Naive B cell (primary cell): ENCODE data around the gene VPS16. TPM values are rescaled to one million over a fixed set of nuclear protein-coding genes. Genes with fewer than 3 reads are reported as not detected.

Experiments used
- ATAC-seq, 2 donors: fragments of 150-1000 bp; cut with Tn5 transposase; 2 replicates each; pipeline ENCODE4 v1.10.0; 2021; ENCODE audit warnings: low read depth in 2 of 2, mild to moderate bottlenecking in 2 of 2, moderate library complexity in 2 of 2
- DNase-seq: peaks from one replicate; pipeline ENCODE4 v3.0.0; 2022
- H3K27ac Mint-ChIP-seq, 6 donors: one replicate each; pipeline ENCODE4 v1.8.0; 2020 to 2022; ENCODE audit warnings: mild to moderate bottlenecking in 6 of 6, mixed read lengths in 6 of 6, moderate library complexity in 5 of 6, inconsistent platforms in 2 of 6
- H3K27me3 Mint-ChIP-seq, 3 donors: one replicate each; pipeline ENCODE4 v1.8.0; 2021 to 2022; ENCODE audit warnings: mixed read lengths in 3 of 3, mild to moderate bottlenecking in 1 of 3
- H3K36me3 Mint-ChIP-seq, 2 donors: one replicate each; pipeline ENCODE4 v1.8.0; 2020 to 2022; ENCODE audit warnings: mixed read lengths in 2 of 2, inconsistent platforms in 1 of 2, mild to moderate bottlenecking in 1 of 2
- H3K4me1 Mint-ChIP-seq, 3 donors: one replicate each; pipeline ENCODE4 v1.8.0; 2020 to 2022; ENCODE audit warnings: mixed read lengths in 3 of 3, inconsistent platforms in 1 of 3, mild to moderate bottlenecking in 1 of 3, moderate library complexity in 1 of 3
- H3K4me3 Mint-ChIP-seq, 8 donors: one replicate each; pipeline ENCODE4 v1.8.0; 2020 to 2022; ENCODE audit warnings: mild to moderate bottlenecking in 8 of 8, mixed read lengths in 8 of 8, moderate library complexity in 8 of 8, inconsistent platforms in 2 of 8
- H3K9me3 Mint-ChIP-seq, 7 donors: one replicate each; pipeline ENCODE4 v1.8.0; 2020 to 2022; ENCODE audit warnings: mixed read lengths in 7 of 7, mild to moderate bottlenecking in 5 of 7, inconsistent platforms in 2 of 7, moderate library complexity in 1 of 7
- polyA plus RNA-seq, 6 donors: library from polyadenylated mRNA; unstranded; fragments of 300-500 nt; fragmentation: Illumina TruSeq; gene quantifications; one replicate each; pipeline ENCODE4 v1.2.3, GENCODE V29; 2021; ENCODE audit warnings: low read depth in 6 of 6

Gene VPS16
- polyA plus RNA-seq, 6 donors from 2014 or later = 23.2 to 36.6 (median 29.1) TPM

DNA sequence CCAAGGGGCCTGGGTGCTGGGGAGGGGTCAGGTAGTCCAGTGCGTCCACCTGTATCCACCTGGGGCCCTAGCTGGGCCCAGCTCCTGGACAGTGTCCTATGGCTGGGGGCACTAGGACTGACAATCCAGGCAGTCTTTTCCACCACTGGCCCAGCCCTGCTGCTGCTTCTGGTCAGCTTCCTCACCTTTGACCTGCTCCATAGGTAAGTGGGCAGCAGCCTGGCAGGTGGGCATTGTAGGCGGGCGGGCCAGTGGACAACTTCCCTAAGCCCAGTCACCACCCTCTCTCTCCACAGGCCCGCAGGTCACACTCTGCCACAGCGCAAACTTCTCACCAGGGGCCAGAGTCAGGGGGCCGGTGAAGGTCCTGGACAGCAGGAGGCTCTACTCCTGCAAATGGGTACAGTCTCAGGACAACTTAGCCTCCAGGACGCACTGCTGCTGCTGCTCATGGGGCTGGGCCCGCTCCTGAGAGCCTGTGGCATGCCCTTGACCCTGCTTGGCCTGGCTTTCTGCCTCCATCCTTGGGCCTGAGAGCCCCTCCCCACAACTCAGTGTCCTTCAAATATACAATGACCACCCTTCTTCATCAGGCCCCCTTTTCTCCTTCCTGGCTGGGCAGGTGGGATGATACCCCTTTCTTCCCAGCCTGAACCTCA is 25.2 kb upstream of the VPS16 start:
- Mint-ChIP-seq H3K36me3 (peaks cover 0 to 25% of the 10 kb centered on the region in 2 donors), H3K9me3 (peaks cover 5 to 25% (median 12%) of the 10 kb centered on the region in 7 donors), H3K27me3 (peaks cover 31 to 89% (median 67%) of the 10 kb centered on the region in 3 donors), H3K27ac (no peak overlapping the region), H3K4me1 (peaks cover 0 to 8% (median 3%) of the 10 kb centered on the region in 3 donors), H3K4me3 (no peak overlapping the region)
- no peak for ATAC-seq
- DNase-seq = no peak

DNA sequence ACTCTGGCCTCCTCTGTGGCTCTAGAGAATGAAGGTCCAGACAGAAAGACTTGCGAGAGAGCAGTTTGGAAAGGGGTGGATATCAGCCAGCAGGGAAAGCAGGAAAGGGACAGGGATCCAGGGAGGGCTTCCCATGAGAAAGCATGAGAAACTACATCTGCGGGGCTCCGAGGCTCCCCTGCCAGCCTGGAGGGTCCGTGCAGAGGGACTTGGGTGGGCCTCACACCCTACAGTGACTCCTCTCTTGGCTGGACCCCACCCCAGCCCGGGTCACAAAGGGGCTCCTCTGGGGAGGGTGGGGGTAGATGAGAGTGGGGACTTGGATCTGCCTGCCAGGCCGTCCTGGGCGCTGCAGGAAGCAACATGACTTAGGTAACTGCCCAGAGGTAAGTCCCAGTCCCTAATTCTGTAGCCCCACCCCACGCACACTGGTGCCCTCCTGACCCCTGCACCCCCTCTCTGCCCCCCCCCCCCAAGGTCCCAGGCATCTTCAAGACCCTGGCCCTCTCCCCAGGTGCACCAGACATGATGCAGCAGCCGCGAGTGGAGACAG is 24.4 kb upstream of the VPS16 start, which contains the start of gene TMEM239:
Gene TMEM239 (plus strand): TSS at position 335 of the 553 bp plus-strand sequence. CDS start 191 bp downstream, at position 526.
- ATAC-seq = no peak
- H3K27ac Mint-ChIP-seq = peak within 1 kb of the TSS in 1 of 6 donors; percentile 73
- H3K4me3 Mint-ChIP-seq = no peak within 1 kb of the TSS
- H3K27me3 Mint-ChIP-seq = peaks cover 27 to 90% (median 69%) of the 10 kb centered on the region in 3 donors
- no peak for DNase-seq
- H3K4me1 Mint-ChIP-seq = peaks cover 0 to 9% (median 3%) of the 10 kb centered on the region in 3 donors
- peaks cover 5 to 22% (median 12%) of the 10 kb centered on the region in 7 donors for H3K9me3 Mint-ChIP-seq
- peaks cover 0 to 25% of the 10 kb centered on the region in 2 donors for H3K36me3 Mint-ChIP-seq

DNA sequence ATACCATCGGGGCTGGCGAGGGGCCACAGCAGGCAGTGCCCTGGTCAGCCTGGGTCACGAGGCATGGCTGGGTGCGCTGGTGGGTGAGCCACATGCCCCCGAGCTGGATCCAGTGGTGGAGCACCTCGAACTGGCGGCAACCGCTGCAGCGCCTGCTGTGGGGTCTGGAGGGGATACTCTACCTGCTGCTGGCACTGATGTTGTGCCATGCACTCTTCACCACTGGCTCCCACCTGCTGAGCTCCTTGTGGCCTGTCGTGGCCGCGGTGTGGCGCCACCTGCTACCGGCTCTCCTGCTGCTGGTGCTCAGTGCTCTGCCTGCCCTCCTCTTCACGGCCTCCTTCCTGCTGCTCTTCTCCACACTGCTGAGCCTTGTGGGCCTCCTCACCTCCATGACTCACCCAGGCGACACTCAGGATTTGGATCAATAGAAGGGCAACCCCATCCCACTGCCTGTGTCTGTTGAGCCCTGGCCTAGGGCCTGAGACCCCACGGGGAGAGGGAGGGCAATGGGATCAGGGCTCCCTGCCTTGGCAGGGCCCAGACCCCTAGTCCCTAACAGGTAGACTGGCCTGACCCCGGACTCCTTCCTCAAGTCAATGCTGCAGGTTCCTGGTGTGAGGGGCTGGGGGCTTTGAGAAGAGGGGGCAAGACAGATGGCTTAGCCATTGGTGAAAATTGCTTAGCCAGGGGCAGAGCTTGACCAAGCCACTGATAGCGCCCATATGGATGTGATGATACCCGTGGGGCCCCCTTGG is 23.8 kb upstream of the VPS16 start:
- H3K27ac Mint-ChIP-seq = no peak overlapping the region
- H3K36me3 Mint-ChIP-seq = peaks cover 0 to 19% of the 10 kb centered on the region in 2 donors
- ATAC-seq (no peak), DNase-seq (no peak)
- H3K9me3 Mint-ChIP-seq = peaks cover 4 to 17% (median 12%) of the 10 kb centered on the region in 7 donors
- peaks cover 4 to 11% (median 5%) of the 10 kb centered on the region in 3 donors for H3K4me1 Mint-ChIP-seq
- H3K4me3 Mint-ChIP-seq = no peak overlapping the region
- peaks cover 30 to 88% (median 66%) of the 10 kb centered on the region in 3 donors for H3K27me3 Mint-ChIP-seq

GRCh38 chr20:2817341-2817726 is 23.2 kb upstream of the VPS16 start:
- peaks cover 6 to 12% (median 7%) of the 10 kb centered on the region in 3 donors for H3K4me1 Mint-ChIP-seq
- peaks cover 26 to 87% (median 64%) of the 10 kb centered on the region in 3 donors for H3K27me3 Mint-ChIP-seq

DNA sequence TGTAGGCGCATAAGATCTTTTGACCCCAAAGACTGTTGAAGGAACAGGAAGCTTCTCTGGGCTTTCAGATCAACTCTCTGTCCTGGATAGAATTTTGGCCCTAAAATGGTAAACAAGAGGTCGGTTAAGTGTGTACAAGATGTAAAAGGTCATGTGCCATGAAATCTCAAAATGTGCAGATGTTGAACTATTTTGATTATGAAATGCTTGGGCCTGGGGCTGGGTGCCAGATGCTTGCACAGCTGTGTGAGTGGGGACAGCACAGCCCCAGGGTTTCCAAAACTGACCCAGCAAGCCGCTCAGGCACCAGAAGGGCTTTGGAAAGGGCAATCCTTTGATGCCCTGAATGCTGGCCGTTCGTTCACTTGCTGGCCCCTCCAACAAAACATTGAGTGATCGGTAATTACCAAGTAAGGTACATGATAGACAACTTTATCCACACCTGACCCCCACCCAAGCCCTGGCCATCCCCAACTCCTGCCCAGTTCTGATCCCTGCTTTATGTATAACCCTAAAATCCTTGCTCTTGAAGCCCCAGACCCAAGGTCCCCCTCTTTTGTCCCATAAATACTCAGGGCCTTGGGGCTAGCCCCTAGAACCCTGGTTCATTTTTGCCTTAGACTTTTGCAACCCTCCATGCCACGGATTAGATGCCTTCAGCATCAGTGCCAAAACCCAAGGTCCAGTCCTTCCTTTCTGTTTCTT is 22.5 kb upstream of the VPS16 start:
- H3K27me3 Mint-ChIP-seq = peaks cover 25 to 82% (median 59%) of the 10 kb centered on the region in 3 donors
- no peak for ATAC-seq
- H3K27ac Mint-ChIP-seq = no peak overlapping the region

More at GRCh38 chr20:2817341-2817726, 23.2 kb upstream of the VPS16 start:
- Mint-ChIP-seq H3K27ac (no peak overlapping the region), H3K36me3 (peaks cover 0 to 13% of the 10 kb centered on the region in 2 donors), H3K9me3 (peaks cover 0 to 12% (median 7%) of the 10 kb centered on the region in 7 donors), H3K4me3 (peak overlapping the region in 1 of 8 donors; percentile 52)
- DNase-seq (no peak), ATAC-seq (no peak)

GRCh38 chr20:2820084-2820895 is 20.3 kb upstream of the VPS16 start:
- H3K36me3 Mint-ChIP-seq = peaks cover 0 to 9% of the 10 kb centered on the region in 2 donors
- H3K4me1 Mint-ChIP-seq = peaks cover 6 to 12% (median 7%) of the 10 kb centered on the region in 3 donors
- no peak overlapping the region for H3K27ac Mint-ChIP-seq
- H3K27me3 Mint-ChIP-seq = peaks cover 10 to 63% (median 39%) of the 10 kb centered on the region in 3 donors
- ATAC-seq (no peak), DNase-seq (no peak)
- peaks cover 0 to 3% (median 0%) of the 10 kb centered on the region in 7 donors for H3K9me3 Mint-ChIP-seq
- H3K4me3 Mint-ChIP-seq = peak overlapping the region in 1 of 8 donors; percentile 65

More for the DNA sequence above, 22.5 kb upstream of the VPS16 start:
- no peak for DNase-seq
- no peak overlapping the region for H3K4me3 Mint-ChIP-seq
- peaks cover 0 to 9% of the 10 kb centered on the region in 2 donors for H3K36me3 Mint-ChIP-seq
- H3K4me1 Mint-ChIP-seq = peaks cover 6 to 12% (median 7%) of the 10 kb centered on the region in 3 donors
- peaks cover 0 to 5% (median 3%) of the 10 kb centered on the region in 7 donors for H3K9me3 Mint-ChIP-seq

GRCh38 chr20:2820896-2821869 is 19.4 kb upstream of the VPS16 start:
- H3K4me1 Mint-ChIP-seq = peaks cover 6 to 12% (median 7%) of the 10 kb centered on the region in 3 donors
- H3K9me3 Mint-ChIP-seq = peaks cover 0 to 3% (median 0%) of the 10 kb centered on the region in 7 donors
- peak overlapping the region in 1 of 6 donors; percentile 73 for H3K27ac Mint-ChIP-seq
- H3K36me3 Mint-ChIP-seq = peaks cover 0 to 9% of the 10 kb centered on the region in 2 donors
- ATAC-seq (no peak), DNase-seq (no peak)
- peaks cover 14 to 60% (median 35%) of the 10 kb centered on the region in 3 donors for H3K27me3 Mint-ChIP-seq
- H3K4me3 Mint-ChIP-seq = no peak overlapping the region

DNA sequence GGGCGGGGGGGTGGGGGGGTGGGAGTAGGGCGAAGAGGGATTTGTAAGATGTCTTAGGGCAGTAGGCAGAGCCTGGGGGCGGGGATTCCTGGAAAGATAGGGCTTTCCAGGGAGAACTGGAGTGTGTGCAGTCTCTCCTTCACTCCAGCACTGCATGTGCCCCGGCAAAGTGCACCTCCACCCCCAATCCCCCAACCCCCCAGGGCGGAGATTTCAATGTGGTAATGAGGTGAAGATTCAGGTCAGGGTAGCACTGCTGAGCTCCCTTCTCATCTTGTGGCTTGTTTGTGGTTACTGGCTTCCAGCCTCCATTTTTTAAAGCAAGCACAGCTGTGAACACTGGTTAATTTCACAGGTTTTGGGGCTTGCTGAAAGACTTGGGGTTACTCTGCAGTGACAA is 18.5 kb upstream of the VPS16 start:
- Mint-ChIP-seq H3K4me1 (peaks cover 6 to 12% (median 7%) of the 10 kb centered on the region in 3 donors), H3K27ac (no peak overlapping the region), H3K9me3 (peaks cover 0 to 3% (median 0%) of the 10 kb centered on the region in 7 donors), H3K27me3 (peaks cover 20 to 62% (median 35%) of the 10 kb centered on the region in 3 donors), H3K36me3 (peaks cover 4 to 9% of the 10 kb centered on the region in 2 donors), H3K4me3 (no peak overlapping the region)
- ATAC-seq (peak; percentile 27 to 59), DNase-seq (no peak)

- peaks cover 0 to 6% of the 10 kb centered on the region in 2 donors for H3K36me3 Mint-ChIP-seq
- H3K4me1 Mint-ChIP-seq = peaks cover 3 to 6% (median 3%) of the 10 kb centered on the region in 3 donors
- DNase-seq = no peak
- no peak overlapping the region for H3K4me3 Mint-ChIP-seq
- no peak overlapping the region for H3K27ac Mint-ChIP-seq
- peaks cover 27 to 49% (median 28%) of the 10 kb centered on the region in 3 donors for H3K27me3 Mint-ChIP-seq
- ATAC-seq = no peak
- H3K9me3 Mint-ChIP-seq = no peaks in the 10 kb centered on the region
Measured at GRCh38 chr20:2825761-2826160, 14.8 kb upstream of the VPS16 start.

- DNase-seq (no peak), ATAC-seq (no peak)
- Mint-ChIP-seq H3K36me3 (peaks cover 0 to 6% of the 10 kb centered on the region in 2 donors), H3K27me3 (peaks cover 23 to 44% (median 24%) of the 10 kb centered on the region in 3 donors), H3K4me1 (peaks cover 2 to 3% (median 2%) of the 10 kb centered on the region in 3 donors), H3K4me3 (no peak overlapping the region), H3K27ac (no peak overlapping the region), H3K9me3 (no peaks in the 10 kb centered on the region)
Measured at GRCh38 chr20:2826655-2827054, 13.9 kb upstream of the VPS16 start.

DNA sequence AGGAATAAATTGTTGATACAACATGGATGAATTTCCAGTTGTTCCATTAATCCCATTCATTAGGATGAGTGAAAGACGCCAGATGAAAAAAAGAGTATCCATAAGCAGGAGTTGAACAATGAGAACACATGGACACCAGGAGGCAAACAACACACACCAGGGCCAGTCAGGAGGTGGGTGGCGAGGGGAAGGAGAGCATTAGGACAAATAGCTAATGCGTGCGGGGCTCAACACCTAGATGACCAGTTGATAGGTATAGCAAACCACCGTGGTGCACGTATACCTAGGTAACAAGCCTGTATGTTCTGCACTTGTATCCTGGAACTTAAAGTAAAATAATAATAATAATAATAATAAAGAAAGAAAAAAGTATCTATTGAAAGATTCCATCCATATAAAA is 11.2 kb upstream of the VPS16 start:
- H3K4me1 Mint-ChIP-seq = no peaks in the 10 kb centered on the region
- H3K36me3 Mint-ChIP-seq = peaks cover 0 to 6% of the 10 kb centered on the region in 2 donors
- ATAC-seq = no peak
- H3K9me3 Mint-ChIP-seq = no peaks in the 10 kb centered on the region
- H3K27ac Mint-ChIP-seq = no peak overlapping the region
- no peak for DNase-seq
- H3K27me3 Mint-ChIP-seq = peaks cover 18 to 38% (median 21%) of the 10 kb centered on the region in 3 donors
- no peak overlapping the region for H3K4me3 Mint-ChIP-seq
